ENCODE measurements around the gene HDAC4.
A peak's percentile ranks its signal among the peaks of the same experiment; 100 is the strongest.

Gene HDAC4

GRCh38 chr2:239275847-239276831 lies 124.7 kb downstream of the HDAC4 start:
- DNase-seq = peak; percentile 50

- no peak for DNase-seq
Measured at GRCh38 chr2:239275044-239275685, 125.7 kb downstream of the HDAC4 start.

GRCh38 chr2:239274391-239275043 lies 126.3 kb downstream of the HDAC4 start:
- peak; percentile 24 for DNase-seq

- no peak for DNase-seq
Measured at GRCh38 chr2:239273280-239274234, 127.3 kb downstream of the HDAC4 start.

- DNase-seq = no peak
Measured at GRCh38 chr2:239272626-239273025, 128.2 kb downstream of the HDAC4 start.

GRCh38 chr2:239271882-239272281 lies 128.9 kb downstream of the HDAC4 start:
- no peak for DNase-seq

- no peak for DNase-seq
Measured at GRCh38 chr2:239271471-239271870, 129.3 kb downstream of the HDAC4 start.

GRCh38 chr2:239269916-239270315 lies 130.9 kb downstream of the HDAC4 start:
- no peak for DNase-seq

- DNase-seq = no peak
Measured at GRCh38 chr2:239269173-239269885, 131.5 kb downstream of the HDAC4 start.

GRCh38 chr2:239268549-239268948 lies 132.3 kb downstream of the HDAC4 start:
- DNase-seq = no peak

- DNase-seq = no peak
Measured at GRCh38 chr2:239268082-239268481, 132.7 kb downstream of the HDAC4 start.

- peak; percentile 4 for DNase-seq
Measured at GRCh38 chr2:239267288-239267951, 133.4 kb downstream of the HDAC4 start.

GRCh38 chr2:239266779-239267287 lies 134.0 kb downstream of the HDAC4 start:
- DNase-seq = no peak

GRCh38 chr2:239266434-239266766 lies 134.4 kb downstream of the HDAC4 start:
- no peak for DNase-seq

GRCh38 chr2:239265681-239266433 lies 135.0 kb downstream of the HDAC4 start:
- DNase-seq = no peak

GRCh38 chr2:239264838-239265651 lies 135.8 kb downstream of the HDAC4 start:
- no peak for DNase-seq

- no peak for DNase-seq
Measured at GRCh38 chr2:239264492-239264837, 136.4 kb downstream of the HDAC4 start.

GRCh38 chr2:239263669-239264491 lies 136.9 kb downstream of the HDAC4 start:
- DNase-seq = no peak

- DNase-seq = no peak
Measured at GRCh38 chr2:239263231-239263630, 137.6 kb downstream of the HDAC4 start.
